ENCODE measurements around the gene PRKCE. TPM values are rescaled to one million over a fixed set of nuclear protein-coding genes. Genes with fewer than 3 reads are reported as not detected.

The PRKCE gene
- total RNA-seq, 2 experiments from 2014 or later = 24.9 to 26.2 TPM

- CTCF ChIA-PET = no interaction called here
Observed at GRCh38 chr2:45814951-45815621, 163.6 kb downstream of the PRKCE start.

GRCh38 chr2:45816272-45816671 is 164.8 kb downstream of the PRKCE start:
- H3K27me3 Mint-ChIP-seq = no peaks in the 10 kb centered on the region
- TF ChIP-seq CTCF (IDR thresholded peaks at IDR 0.05) = no peak

More at GRCh38 chr2:45814951-45815621, 163.6 kb downstream of the PRKCE start:
- no peak for TF ChIP-seq CTCF (IDR thresholded peaks at IDR 0.05)
- H3K4me3 ChIP-seq (ENCODE audit: low read length) = no peak overlapping the region
- ATAC-seq (ENCODE audit: poor library complexity) (no peak), DNase-seq (no peak)
- Mint-ChIP-seq H3K27me3 (no peaks in the 10 kb centered on the region), H3K27ac (no peak overlapping the region), H3K9me3 (no peaks in the 10 kb centered on the region), H3K4me1 (ENCODE audit: low read depth) (no peaks in the 10 kb centered on the region), H3K36me3 (ENCODE audit: low read depth) (no peaks in the 10 kb centered on the region), H3K4me3 (no peak overlapping the region)
- intact Hi-C loops (cut with DNase I, micrococcal nuclease) = no loop called here
- POLR2A ChIA-PET = interaction anchor here (0.5 kb wide), 1 partner anchor 73 kb away, joined by 3 read pairs; no protein-coding TSS in a partner anchor
- no peaks in the 10 kb centered on the region for H3K4me1 ChIP-seq (ENCODE audit: insufficient read depth, low read length)
- no peaks in the 10 kb centered on the region for H3K36me3 ChIP-seq (ENCODE audit: insufficient read depth, low read length)
- no peak overlapping the region for H3K27ac ChIP-seq (ENCODE audit: low read depth in 1 of 2, low read length in 2 of 2)
- H3K9me3 ChIP-seq (ENCODE audit: control insufficient read depth in 1 of 2, insufficient read depth in 1 of 2, low read length in 2 of 2) = no peaks in the 10 kb centered on the region
- no peaks in the 10 kb centered on the region for H3K27me3 ChIP-seq (ENCODE audit: control insufficient read depth in 1 of 2, insufficient read depth in 2 of 2, low read length in 2 of 2)

GRCh38 chr2:45818591-45818990 is 167.1 kb downstream of the PRKCE start:
- POLR2A ChIA-PET = no interaction called here
- no peaks in the 10 kb centered on the region for H3K27me3 Mint-ChIP-seq
- H3K4me1 ChIP-seq (ENCODE audit: insufficient read depth, low read length) = no peaks in the 10 kb centered on the region
- no peaks in the 10 kb centered on the region for H3K36me3 ChIP-seq (ENCODE audit: insufficient read depth, low read length)
- intact Hi-C loops (cut with DNase I, micrococcal nuclease) = no loop called here
- H3K27me3 ChIP-seq (ENCODE audit: control insufficient read depth in 1 of 2, insufficient read depth in 2 of 2, low read length in 2 of 2) = no peaks in the 10 kb centered on the region
- no peaks in the 10 kb centered on the region for H3K36me3 Mint-ChIP-seq (ENCODE audit: low read depth)
- H3K4me3 Mint-ChIP-seq = no peak overlapping the region
- no peaks in the 10 kb centered on the region for H3K4me1 Mint-ChIP-seq (ENCODE audit: low read depth)
- no peak overlapping the region for H3K27ac Mint-ChIP-seq
- DNase-seq (no peak), ATAC-seq (ENCODE audit: poor library complexity) (no peak)
- TF ChIP-seq CTCF (IDR thresholded peaks at IDR 0.05) = no peak
- CTCF ChIA-PET = no interaction called here
- H3K9me3 ChIP-seq (ENCODE audit: control insufficient read depth in 1 of 2, insufficient read depth in 1 of 2, low read length in 2 of 2) = no peaks in the 10 kb centered on the region
- H3K9me3 Mint-ChIP-seq = no peaks in the 10 kb centered on the region
- no peak overlapping the region for H3K4me3 ChIP-seq (ENCODE audit: low read length)
- no peak overlapping the region for H3K27ac ChIP-seq (ENCODE audit: low read depth in 1 of 2, low read length in 2 of 2)

More at GRCh38 chr2:45816272-45816671, 164.8 kb downstream of the PRKCE start:
- H3K4me1 ChIP-seq (ENCODE audit: insufficient read depth, low read length) = no peaks in the 10 kb centered on the region
- DNase-seq = no peak
- ATAC-seq (ENCODE audit: poor library complexity) = no peak
- no peaks in the 10 kb centered on the region for H3K36me3 ChIP-seq (ENCODE audit: insufficient read depth, low read length)
- H3K4me3 ChIP-seq (ENCODE audit: low read length) = no peak overlapping the region
- H3K27ac ChIP-seq (ENCODE audit: low read depth in 1 of 2, low read length in 2 of 2) = no peak overlapping the region
- H3K9me3 Mint-ChIP-seq = no peaks in the 10 kb centered on the region
- no peak overlapping the region for H3K27ac Mint-ChIP-seq
- H3K9me3 ChIP-seq (ENCODE audit: control insufficient read depth in 1 of 2, insufficient read depth in 1 of 2, low read length in 2 of 2) = no peaks in the 10 kb centered on the region
- no peaks in the 10 kb centered on the region for H3K27me3 ChIP-seq (ENCODE audit: control insufficient read depth in 1 of 2, insufficient read depth in 2 of 2, low read length in 2 of 2)
- H3K36me3 Mint-ChIP-seq (ENCODE audit: low read depth) = no peaks in the 10 kb centered on the region
- H3K4me1 Mint-ChIP-seq (ENCODE audit: low read depth) = no peaks in the 10 kb centered on the region
- ChIA-PET CTCF (no interaction called here), POLR2A (no interaction called here)
- intact Hi-C loops (cut with DNase I, micrococcal nuclease) = no loop called here
- no peak overlapping the region for H3K4me3 Mint-ChIP-seq
